Activated CD4-positive, CD25-positive, alpha-beta regulatory T cell treated with anti-CD3 and anti-CD28 coated beads, Interleukin-2, amount 50 U/mL, for 16 hours (primary cell): ENCODE results near the gene BARHL1.

Experiments used
- DNase-seq: peaks from one replicate; pipeline ENCODE4 v3.0.0-alpha.2; 2020; ENCODE audit warnings: low read depth, low spot score

BARHL1 gene

GRCh38 chr9:132610661-132611060 lies 28.3 kb downstream of the BARHL1 start:
- no peak for DNase-seq

- DNase-seq = no peak
These were observed 31.9 kb downstream of the BARHL1 start for GRCh38 chr9:132614324-132614723.

DNA sequence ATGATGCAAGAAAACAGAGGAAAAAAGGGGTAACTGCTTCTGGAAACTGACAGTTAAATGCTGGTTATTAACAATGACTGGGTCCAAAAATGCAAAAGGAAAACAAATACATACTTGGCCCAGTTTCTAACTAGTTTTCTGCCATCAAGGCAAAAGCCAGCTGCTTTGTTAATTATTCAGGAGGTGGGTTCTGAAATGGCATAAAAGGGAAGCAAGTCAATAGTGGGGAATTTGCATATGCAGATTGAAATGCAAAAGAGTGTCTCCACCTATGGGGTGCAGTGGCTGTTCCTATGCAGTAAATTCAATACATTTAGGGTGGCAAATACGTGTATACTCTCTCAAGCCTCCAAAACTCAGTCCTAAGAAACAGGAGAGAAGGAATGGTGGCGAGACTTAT lies 33.4 kb downstream of the BARHL1 start:
- DNase-seq = no peak

DNA sequence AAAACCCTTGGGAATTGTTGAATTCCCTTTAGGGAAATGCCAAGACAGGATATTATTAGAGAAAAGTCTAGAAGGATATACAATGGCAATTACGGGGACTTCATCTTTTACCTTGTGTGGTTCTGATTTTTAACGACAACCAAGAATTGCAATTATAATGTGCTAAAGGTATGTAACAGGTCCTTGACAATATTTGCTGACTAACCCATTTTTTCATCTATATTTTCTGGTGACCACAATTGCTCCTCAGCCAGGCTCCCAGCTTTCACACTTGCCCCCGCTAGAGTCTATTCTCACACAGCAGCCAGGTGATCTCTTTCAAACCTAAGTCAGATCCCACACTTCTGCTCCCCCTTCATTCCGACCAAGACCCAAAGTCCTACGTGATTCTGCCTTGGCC lies 34.3 kb downstream of the BARHL1 start:
- DNase-seq = no peak

- no peak for DNase-seq
These were observed 39.8 kb downstream of the BARHL1 start for GRCh38 chr9:132622159-132622558.

- no peak for DNase-seq
These were observed 43.9 kb downstream of the BARHL1 start for GRCh38 chr9:132626285-132626684.

GRCh38 chr9:132627106-132627505 lies 44.7 kb downstream of the BARHL1 start:
- no peak for DNase-seq

DNA sequence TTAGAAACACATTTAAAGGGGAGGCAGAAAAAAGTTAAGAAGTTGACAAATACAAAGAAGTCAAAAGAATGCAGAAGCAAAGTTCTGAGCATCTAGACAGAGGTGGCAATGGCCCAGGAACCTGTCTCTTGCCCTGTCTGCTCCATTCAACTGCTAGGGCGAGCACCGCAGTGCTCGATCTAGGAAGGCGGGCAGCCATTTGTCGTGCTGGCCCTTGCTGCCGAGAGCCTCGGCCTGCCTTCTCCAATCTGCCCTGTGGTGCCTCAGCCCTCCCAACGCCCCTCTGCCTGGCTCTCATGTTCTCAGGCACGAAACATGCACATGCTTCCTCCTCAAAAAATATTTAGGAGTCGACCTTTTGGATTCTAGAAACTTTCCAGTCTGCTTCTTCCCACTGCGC lies 45.2 kb downstream of the BARHL1 start:
- no peak for DNase-seq

GRCh38 chr9:132628746-132629145 lies 46.3 kb downstream of the BARHL1 start:
- no peak for DNase-seq

GRCh38 chr9:132630116-132630515 lies 47.7 kb downstream of the BARHL1 start:
- no peak for DNase-seq

DNA sequence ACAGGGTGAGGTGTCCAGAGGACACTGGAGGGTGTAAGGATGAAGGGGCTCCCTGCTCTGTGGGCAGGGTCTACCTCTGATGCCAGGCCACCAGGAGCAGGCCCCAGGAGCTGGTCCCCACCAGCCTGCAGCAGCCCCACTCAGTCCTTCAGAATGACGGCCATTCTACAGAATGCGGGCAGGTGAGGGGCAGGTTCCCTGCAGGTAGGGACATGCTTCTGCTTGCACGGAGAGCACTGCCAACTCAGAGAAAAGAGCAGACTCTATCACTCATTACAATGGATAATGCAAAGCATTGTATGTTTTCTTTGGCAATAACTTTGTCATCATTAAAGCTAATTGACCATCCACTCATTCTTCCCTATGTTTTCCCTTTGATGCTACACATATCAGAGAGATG lies 48.4 kb downstream of the BARHL1 start:
- no peak for DNase-seq

DNA sequence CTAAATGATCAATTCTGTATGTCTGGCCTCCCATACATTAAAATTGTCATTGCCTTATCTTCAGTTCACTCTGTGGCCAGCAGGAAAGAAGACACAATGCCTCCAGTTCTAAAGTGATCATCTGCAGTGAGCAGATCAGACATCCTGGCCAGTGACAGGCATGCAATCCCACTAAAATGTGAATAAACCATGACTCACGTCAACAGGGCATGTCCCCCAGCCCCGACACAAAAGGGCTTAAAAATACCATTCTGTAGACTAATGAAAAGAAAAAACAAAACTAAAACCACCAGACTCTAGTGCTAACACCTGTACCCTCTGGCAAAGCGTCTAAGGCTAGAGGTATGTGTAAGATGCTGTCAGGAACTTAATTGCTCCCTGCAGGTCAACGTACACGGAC lies 48.9 kb downstream of the BARHL1 start:
- DNase-seq = no peak

DNA sequence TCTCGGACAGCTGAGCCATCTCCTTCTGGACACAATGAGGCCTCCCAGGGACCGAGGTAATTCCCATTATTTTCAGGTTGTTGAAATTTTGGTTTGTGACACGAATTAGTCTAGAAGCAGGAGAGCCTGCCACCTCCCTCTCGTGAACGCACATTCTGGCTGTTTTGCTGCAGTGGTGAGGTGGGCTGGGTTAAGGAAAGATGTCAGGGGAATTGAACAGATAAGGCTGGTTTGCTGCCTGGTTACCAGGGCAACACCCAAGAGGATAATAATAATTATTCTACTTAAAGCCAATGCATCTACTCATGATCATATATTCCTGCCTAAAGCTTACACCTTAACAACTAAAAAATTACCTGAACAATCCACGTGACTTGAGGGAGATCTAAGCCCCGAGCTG lies 49.3 kb downstream of the BARHL1 start:
- no peak for DNase-seq

GRCh38 chr9:132632413-132633129 lies 50.2 kb downstream of the BARHL1 start:
- no peak for DNase-seq

- DNase-seq = no peak
These were observed 51.9 kb downstream of the BARHL1 start for GRCh38 chr9:132634327-132634726.

DNA sequence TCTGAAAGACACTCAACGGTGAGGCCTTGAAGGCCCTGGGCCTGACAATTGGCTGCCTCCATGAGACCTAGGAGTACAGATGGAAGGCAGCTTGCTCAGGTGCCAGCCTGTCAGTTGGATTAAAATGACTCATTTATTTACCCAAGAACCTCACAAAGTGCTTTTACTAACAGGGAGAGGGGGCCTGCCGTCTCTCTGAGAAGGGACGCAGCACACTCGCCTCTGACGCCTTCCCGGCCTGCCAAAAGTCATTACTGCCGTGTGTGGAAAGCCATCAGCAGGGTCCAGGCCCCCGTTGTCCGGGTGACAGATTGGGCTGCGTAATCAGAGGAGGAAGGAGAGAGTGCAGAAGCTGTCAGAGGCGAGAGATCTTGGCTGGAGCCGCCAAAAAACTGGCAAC lies 54.9 kb downstream of the BARHL1 start:
- no peak for DNase-seq

DNA sequence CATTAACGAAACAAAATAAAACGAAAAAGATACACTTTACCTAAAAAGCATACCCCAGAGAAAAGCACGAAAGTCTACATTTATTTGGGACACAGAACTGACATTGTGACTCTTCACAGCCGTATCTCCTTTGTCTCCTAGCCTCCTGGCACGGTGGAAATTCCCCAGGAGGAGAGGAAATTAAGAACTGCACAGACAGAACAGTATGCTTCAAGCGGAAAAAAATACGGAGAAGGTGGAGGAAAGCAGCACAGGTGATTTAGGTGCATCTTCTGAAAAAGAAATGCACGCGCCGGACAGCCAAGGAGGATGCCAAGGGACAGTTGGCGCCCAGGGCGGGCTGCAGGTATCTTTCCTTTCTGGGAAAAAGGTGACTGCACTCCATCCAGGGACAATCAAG lies 55.4 kb downstream of the BARHL1 start:
- DNase-seq = no peak

GRCh38 chr9:132638240-132638639 lies 55.8 kb downstream of the BARHL1 start:
- DNase-seq = no peak

GRCh38 chr9:132639322-132639721 lies 56.9 kb downstream of the BARHL1 start:
- no peak for DNase-seq
